Chondrocyte (in vitro differentiated cells): Measurements from ENCODE around the gene ADAMTS16. TPM values are rescaled to one million over a fixed set of nuclear protein-coding genes. Genes with fewer than 3 reads are reported as not detected.
A peak's percentile ranks its signal among the peaks of the same experiment; 100 is the strongest.

Source experiments
- DNase-seq: peaks from one replicate; pipeline ENCODE4 v3.0.0; 2021; ENCODE audit warnings: mixed read lengths, low spot score
- H3K27ac Mint-ChIP-seq: one replicate; pipeline ENCODE4 v1.8.0; 2021; ENCODE audit warnings: mild to moderate bottlenecking, moderate library complexity, mixed read lengths; ENCODE audit not compliant: unreplicated experiment
- H3K27me3 Mint-ChIP-seq: 2 replicates; pipeline ENCODE4 v1.8.0; 2021; ENCODE audit warnings: low read depth, mixed read lengths
- H3K36me3 Mint-ChIP-seq: 2 replicates; pipeline ENCODE4 v1.8.0; 2021; ENCODE audit warnings: low read depth, mixed read lengths
- H3K4me1 Mint-ChIP-seq: 2 replicates; pipeline ENCODE4 v1.8.0; 2021; ENCODE audit warnings: low read depth, mild to moderate bottlenecking, mixed read lengths
- H3K4me3 Mint-ChIP-seq: one replicate; pipeline ENCODE4 v1.8.0; 2021; ENCODE audit warnings: mild to moderate bottlenecking, moderate library complexity, mixed read lengths; ENCODE audit not compliant: unreplicated experiment
- H3K9me3 Mint-ChIP-seq: 2 replicates; pipeline ENCODE4 v1.8.0; 2021; ENCODE audit warnings: low read depth, mixed read lengths
- total RNA-seq: library from RNA; stranded (reverse); gene quantifications from 3 replicates; pipeline ENCODE4 v1.2.1, GENCODE V29; 2021
- TF ChIP-seq, protein P1 (sequence below): fragments of 200-600 bp; sonication (generic); IDR thresholded peaks from 2 replicates; pipeline ENCODE4 v1.5.0; 2021; ENCODE audit warnings: antibody characterized with exemption, mild to moderate bottlenecking, moderate library complexity

ADAMTS16 gene
- total RNA-seq, 1 donor from 2014 or later, result 12.5 TPM

DNA sequence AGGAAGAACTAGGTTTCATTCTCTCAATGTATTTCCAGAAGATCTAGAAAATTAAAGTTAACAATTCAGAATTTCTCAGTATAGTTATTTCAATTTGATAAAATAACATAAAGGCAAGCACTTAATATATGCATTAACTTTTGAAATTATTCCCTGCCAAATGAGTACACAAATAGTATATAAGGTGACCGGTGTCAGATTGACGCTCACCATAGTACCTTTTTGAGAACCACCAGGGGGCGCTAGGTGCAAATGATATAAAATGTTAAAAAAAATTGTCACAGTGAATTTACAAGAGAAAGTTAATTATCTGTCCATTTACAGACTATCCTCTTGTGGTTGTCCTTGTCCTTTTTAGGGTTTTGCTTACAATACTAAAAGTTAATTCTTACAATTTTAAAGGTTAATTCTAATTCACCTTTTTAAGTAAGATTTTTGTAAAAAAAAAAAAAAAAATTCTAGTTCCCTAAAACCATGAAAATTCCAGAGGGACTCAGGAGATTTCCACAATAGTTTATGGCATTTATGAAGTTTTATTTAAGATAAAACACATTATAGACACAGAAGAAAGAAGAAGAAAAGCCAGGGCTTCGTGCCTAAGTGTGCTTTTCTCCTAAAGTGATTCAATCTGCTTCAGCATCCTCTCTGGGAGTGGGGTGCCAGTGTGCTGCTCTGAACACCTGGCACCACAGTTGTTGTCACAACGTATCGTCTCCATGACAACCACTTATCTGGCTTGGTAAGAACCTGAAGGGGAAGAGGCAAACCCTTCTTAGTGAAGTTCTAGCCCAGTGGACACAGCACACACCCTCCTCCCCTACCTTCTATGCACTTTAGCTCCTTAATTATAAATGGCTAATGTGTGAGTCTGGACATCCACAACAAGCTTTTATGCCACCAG lies 1.7 kb downstream of the ADAMTS16 start:
- TF ChIP-seq, protein P1, sequence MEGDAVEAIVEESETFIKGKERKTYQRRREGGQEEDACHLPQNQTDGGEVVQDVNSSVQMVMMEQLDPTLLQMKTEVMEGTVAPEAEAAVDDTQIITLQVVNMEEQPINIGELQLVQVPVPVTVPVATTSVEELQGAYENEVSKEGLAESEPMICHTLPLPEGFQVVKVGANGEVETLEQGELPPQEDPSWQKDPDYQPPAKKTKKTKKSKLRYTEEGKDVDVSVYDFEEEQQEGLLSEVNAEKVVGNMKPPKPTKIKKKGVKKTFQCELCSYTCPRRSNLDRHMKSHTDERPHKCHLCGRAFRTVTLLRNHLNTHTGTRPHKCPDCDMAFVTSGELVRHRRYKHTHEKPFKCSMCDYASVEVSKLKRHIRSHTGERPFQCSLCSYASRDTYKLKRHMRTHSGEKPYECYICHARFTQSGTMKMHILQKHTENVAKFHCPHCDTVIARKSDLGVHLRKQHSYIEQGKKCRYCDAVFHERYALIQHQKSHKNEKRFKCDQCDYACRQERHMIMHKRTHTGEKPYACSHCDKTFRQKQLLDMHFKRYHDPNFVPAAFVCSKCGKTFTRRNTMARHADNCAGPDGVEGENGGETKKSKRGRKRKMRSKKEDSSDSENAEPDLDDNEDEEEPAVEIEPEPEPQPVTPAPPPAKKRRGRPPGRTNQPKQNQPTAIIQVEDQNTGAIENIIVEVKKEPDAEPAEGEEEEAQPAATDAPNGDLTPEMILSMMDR, result peak; percentile 96
- H3K27me3 Mint-ChIP-seq, result peaks cover 11% of the 10 kb centered on the region
- peaks cover 35% of the 10 kb centered on the region for H3K4me1 Mint-ChIP-seq
- H3K9me3 Mint-ChIP-seq, result peaks cover 3% of the 10 kb centered on the region
- no peak overlapping the region for H3K27ac Mint-ChIP-seq
- no peak for DNase-seq
- H3K36me3 Mint-ChIP-seq, result no peaks in the 10 kb centered on the region
- H3K4me3 Mint-ChIP-seq, result peak overlapping the region; percentile 71

DNA sequence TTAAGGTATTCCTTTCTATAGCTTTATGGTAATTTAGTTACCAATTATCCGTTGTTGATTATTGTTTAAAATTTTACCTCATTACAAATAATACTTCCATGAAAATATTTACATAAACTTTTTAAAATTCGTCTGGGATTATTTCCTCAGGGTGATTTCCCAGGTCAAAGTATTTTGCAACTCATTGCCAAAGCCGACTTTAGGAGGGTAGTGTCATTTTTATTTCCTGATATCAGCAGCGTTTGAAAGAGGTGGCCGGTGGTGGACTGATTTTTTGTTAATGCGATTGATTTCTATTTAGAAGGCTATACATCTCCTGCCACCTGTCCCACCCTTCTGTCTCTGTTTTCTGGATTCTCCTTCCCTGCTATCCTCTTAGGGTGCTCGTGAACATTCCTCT lies 4.3 kb downstream of the ADAMTS16 start:
- H3K4me1 Mint-ChIP-seq, result peaks cover 36% of the 10 kb centered on the region
- DNase-seq, result no peak
- TF ChIP-seq, protein P1, result no peak
- H3K4me3 Mint-ChIP-seq, result no peak overlapping the region
- H3K27ac Mint-ChIP-seq, result no peak overlapping the region
- H3K27me3 Mint-ChIP-seq, result peaks cover 3% of the 10 kb centered on the region
- H3K9me3 Mint-ChIP-seq, result peaks cover 8% of the 10 kb centered on the region
- peaks cover 5% of the 10 kb centered on the region for H3K36me3 Mint-ChIP-seq

DNA sequence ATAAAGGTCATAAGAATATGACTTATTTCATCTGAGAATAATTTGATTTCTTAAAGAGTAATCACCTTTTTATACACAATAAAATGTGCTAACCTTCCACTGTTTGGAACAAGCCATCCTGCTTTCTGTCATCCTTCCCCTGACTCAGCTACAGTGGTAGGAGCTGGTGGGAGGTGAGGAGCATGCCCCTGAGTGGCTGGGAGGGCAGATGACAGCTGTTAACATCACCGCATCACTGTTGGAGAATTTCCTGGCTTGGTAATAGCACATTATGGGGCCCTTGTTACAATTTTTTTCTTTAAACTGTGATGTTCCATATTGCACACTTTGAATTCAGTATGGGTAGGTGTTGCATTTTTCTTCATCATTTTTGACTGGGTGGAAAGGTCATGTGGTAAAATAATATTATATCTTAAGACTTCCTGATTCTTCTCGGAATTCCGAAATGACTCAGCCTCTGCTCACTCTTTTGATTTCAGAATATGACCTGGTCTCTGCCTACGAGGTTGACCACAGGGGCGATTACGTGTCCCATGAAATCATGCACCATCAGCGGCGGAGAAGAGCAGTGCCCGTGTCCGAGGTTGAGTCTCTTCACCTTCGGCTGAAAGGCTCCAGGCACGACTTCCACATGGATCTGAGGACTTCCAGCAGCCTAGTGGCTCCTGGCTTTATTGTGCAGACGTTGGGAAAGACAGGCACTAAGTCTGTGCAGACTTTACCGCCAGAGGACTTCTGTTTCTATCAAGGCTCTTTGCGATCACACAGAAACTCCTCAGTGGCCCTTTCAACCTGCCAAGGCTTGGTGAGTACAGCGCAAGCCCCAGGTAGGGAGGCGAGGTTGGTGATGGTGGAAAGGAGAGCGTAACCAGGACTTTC lies 5.8 kb downstream of the ADAMTS16 start:
- Mint-ChIP-seq H3K36me3 (peaks cover 7% of the 10 kb centered on the region), H3K27ac (peak overlapping the region; percentile 87), H3K9me3 (peaks cover 20% of the 10 kb centered on the region), H3K4me3 (peak overlapping the region; percentile 58), H3K4me1 (peaks cover 32% of the 10 kb centered on the region), H3K27me3 (no peaks in the 10 kb centered on the region)
- DNase-seq, result no peak
- TF ChIP-seq, protein P1, result no peak

DNA sequence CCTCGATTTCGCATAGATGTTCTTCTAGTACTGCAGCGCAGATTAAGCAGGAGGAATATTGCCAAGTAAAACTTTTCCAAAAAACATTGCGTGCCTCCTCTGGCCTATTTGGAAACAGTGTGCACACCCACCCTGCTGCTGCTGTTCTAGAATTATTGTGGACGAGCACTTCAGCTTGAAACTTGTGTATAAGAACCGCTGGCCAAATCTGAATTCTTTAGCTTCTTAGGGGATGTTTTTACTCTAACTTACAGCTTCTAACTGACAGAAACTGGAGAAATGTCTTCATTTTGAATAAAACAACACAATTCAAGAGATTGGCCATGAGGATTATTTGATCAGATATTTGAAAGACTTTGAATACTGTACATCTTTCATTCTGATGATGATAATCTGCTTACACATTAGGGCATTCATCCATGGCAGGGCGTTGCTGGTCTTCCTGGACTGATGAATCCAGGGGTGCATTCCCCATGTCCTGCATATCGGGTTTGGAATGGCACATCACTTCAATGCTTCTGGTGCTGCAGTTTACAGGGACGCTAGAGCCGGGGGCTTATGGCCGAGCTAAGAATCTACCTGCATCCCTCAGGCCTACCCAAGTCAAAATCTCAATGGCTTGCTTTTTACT lies 6.5 kb downstream of the ADAMTS16 start:
- Mint-ChIP-seq H3K36me3 (peaks cover 7% of the 10 kb centered on the region), H3K4me1 (peaks cover 24% of the 10 kb centered on the region), H3K9me3 (peaks cover 22% of the 10 kb centered on the region), H3K4me3 (peak overlapping the region; percentile 58), H3K27me3 (no peaks in the 10 kb centered on the region), H3K27ac (peak overlapping the region; percentile 87)
- no peak for DNase-seq
- TF ChIP-seq, protein P1, result no peak

DNA sequence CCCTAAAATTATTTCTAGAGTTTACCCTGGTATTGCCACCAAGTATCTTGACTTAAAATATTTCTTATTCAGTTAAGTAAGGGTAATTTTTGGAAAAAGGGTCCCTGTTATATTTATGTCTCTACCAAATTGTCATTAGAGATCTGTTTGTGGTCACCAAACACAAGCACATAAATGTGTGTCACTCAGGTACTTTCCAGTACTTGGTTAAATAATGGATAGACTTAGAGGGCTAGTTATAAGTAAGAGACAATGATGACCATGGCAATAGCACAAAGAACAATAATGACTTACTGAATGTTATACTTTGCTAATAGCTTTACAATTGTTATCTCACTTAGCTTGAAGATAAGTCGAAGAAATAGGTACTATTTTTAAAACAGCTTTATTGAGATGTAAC lies 9.0 kb downstream of the ADAMTS16 start:
- Mint-ChIP-seq H3K4me3 (no peak overlapping the region), H3K9me3 (peaks cover 27% of the 10 kb centered on the region), H3K36me3 (peaks cover 10% of the 10 kb centered on the region), H3K27ac (no peak overlapping the region), H3K27me3 (no peaks in the 10 kb centered on the region), H3K4me1 (peaks cover 22% of the 10 kb centered on the region)
- DNase-seq, result no peak
- TF ChIP-seq, protein P1, result no peak
